COLO829 (cell line): ENCODE data around the gene DEFB126.
"Not testable (repeated sequence)": the region's sequence is repeated elsewhere in the genome, so short reads cannot be mapped to it uniquely, and the experiment has no call there.

Source experiments
- DNase-seq: peaks from one replicate; pipeline ENCODE4 v3.0.0; 2012; ENCODE audit warnings: low spot score

Gene DEFB126

GRCh38 chr20:142290-142689 lies at the start of gene DEFB126:
TSS of gene DEFB126 (plus strand) at chr20:142590. CDS start at chr20:142629, 39 bp downstream.
- no peak for DNase-seq

GRCh38 chr20:93641-94040 lies 48.7 kb upstream of the DEFB126 start:
- DNase-seq = no peak

- no peak for DNase-seq
Observed at GRCh38 chr20:95215-95614, 47.2 kb upstream of the DEFB126 start.

GRCh38 chr20:97691-98090 lies 44.7 kb upstream of the DEFB126 start:
- DNase-seq = not testable (repeated sequence)

GRCh38 chr20:101975-102374 lies 40.4 kb upstream of the DEFB126 start:
- no peak for DNase-seq

- DNase-seq = no peak
Observed at GRCh38 chr20:103456-103855, 38.9 kb upstream of the DEFB126 start.

GRCh38 chr20:112396-112795 lies 30.0 kb upstream of the DEFB126 start:
- no peak for DNase-seq

GRCh38 chr20:117518-117917 lies 24.9 kb upstream of the DEFB126 start:
- DNase-seq = no peak

GRCh38 chr20:129786-130323 lies 12.5 kb upstream of the DEFB126 start:
- not testable (repeated sequence) for DNase-seq

- DNase-seq = peak; percentile 31
Observed at GRCh38 chr20:137668-138490, 4.5 kb upstream of the DEFB126 start.

- no peak for DNase-seq
Observed at GRCh38 chr20:145877-146276, 3.5 kb downstream of the DEFB126 start.

GRCh38 chr20:152131-152530 lies 9.7 kb downstream of the DEFB126 start:
- DNase-seq = peak; percentile 32

- no peak for DNase-seq
Observed at GRCh38 chr20:157154-157553, 14.8 kb downstream of the DEFB126 start, which contains the start of gene DEFB127. TSS of gene DEFB127 (plus strand) at chr20:157454. CDS start at chr20:157545, 91 bp downstream.

GRCh38 chr20:164618-165017 lies 22.2 kb downstream of the DEFB126 start:
- DNase-seq = no peak

- DNase-seq = no peak
Observed at GRCh38 chr20:168876-169275, 26.5 kb downstream of the DEFB126 start.

- no peak for DNase-seq
Observed at GRCh38 chr20:184288-184687, 41.9 kb downstream of the DEFB126 start.

- DNase-seq = no peak
Observed at GRCh38 chr20:187733-188132, 45.3 kb downstream of the DEFB126 start.

- no peak for DNase-seq
Observed at GRCh38 chr20:189611-190010, 47.2 kb downstream of the DEFB126 start, which contains the start of gene DEFB128. TSS of gene DEFB128 (minus strand) at chr20:189711. CDS start at chr20:189623, 88 bp downstream.
